ENCODE data around the gene COL28A1.

GRCh38 chr7:7331523-7331922 lies 204.2 kb downstream of the COL28A1 start:
- TF ChIP-seq GATA2 (IDR thresholded peaks at IDR 0.05; ENCODE audit: low read depth, low read length) (no peak), GATA3 (IDR thresholded peaks at IDR 0.05; ENCODE audit: low read depth, low read length) (no peak)
